Panc1 (cell line): Measurements from ENCODE around the gene LSMEM2. TPM values are rescaled to one million over a fixed set of nuclear protein-coding genes. Genes with fewer than 3 reads are reported as not detected.

Experiments
- ATAC-seq: fragments of 200-7000 bp; cut with Tn5 transposase; 2 replicates; pipeline ENCODE4 v1.9.1; 2020; ENCODE audit warnings: mild to moderate bottlenecking, moderate library complexity
- BruUV-seq: library from RNA; stranded (reverse); fragments of 400-500 nt; replicated peaks from 2 replicates; lab custom pipeline; 2021; lab: Mats Ljungman, UMichigan
- CTCF ChIA-PET: fragments of 300-600 bp; sonication (Branson Sonifier 250); formaldehyde crosslinking; loops from one replicate; lab custom pipeline; 2022; ENCODE audit warnings: antibody characterized with exemption; lab: Charles Lee
- POLR2A ChIA-PET: fragments of 300-600 bp; sonication (Branson Sonifier 250); formaldehyde crosslinking; loops from one replicate; lab custom pipeline; 2022; ENCODE audit warnings: antibody characterized with exemption; lab: Charles Lee
- DNase-seq: peaks from one replicate; pipeline ENCODE4 v3.0.0-alpha.2; 2010; ENCODE audit warnings: low read depth, low spot score
- H3K27ac ChIP-seq: 2 replicates; pipeline ENCODE4 v1.5.1; 2011; ENCODE audit warnings: mild to moderate bottlenecking, low read length, inconsistent platforms
- H3K27me3 ChIP-seq: fragments of 200-500 bp; sonication (Bioruptor generic); 2 replicates; pipeline ENCODE4 v1.6.0; 2014; ENCODE audit warnings: low read length, inconsistent platforms; ENCODE audit not compliant: control insufficient read depth, insufficient read depth
- H3K36me3 ChIP-seq: fragments of 200-500 bp; sonication (Bioruptor generic); 2 replicates; pipeline ENCODE4 v1.5.1; 2014; ENCODE audit warnings: inconsistent platforms, mild to moderate bottlenecking, low read length, moderate library complexity; ENCODE audit not compliant: control insufficient read depth, insufficient read depth
- H3K4me1 ChIP-seq: 2 replicates; pipeline ENCODE4 v1.5.1; 2011; ENCODE audit warnings: inconsistent platforms, mild to moderate bottlenecking, low read length, moderate library complexity; ENCODE audit not compliant: control insufficient read depth, insufficient read depth
- H3K4me3 ChIP-seq, 2 experiments: 2 replicates each; pipeline ENCODE4 v1.5.1; 2011 to 2012; ENCODE audit warnings: low read depth in 2 of 2, low read length in 2 of 2, mild to moderate bottlenecking in 2 of 2, inconsistent platforms in 1 of 2, moderate library complexity in 1 of 2
- H3K9me3 ChIP-seq: fragments of 200-500 bp; sonication (Bioruptor generic); 2 replicates; pipeline ENCODE4 v1.5.1; 2014; ENCODE audit warnings: low read depth, mild to moderate bottlenecking, inconsistent platforms, low read length, moderate library complexity; ENCODE audit not compliant: control insufficient read depth, insufficient read depth
- CTCF ChIP-seq: fragments of 450-650 bp; IDR thresholded peaks from 2 replicates; pipeline ENCODE4 v1.5.1; 2017; ENCODE audit warnings: mild to moderate bottlenecking
- POLR2AphosphoS5 ChIP-seq: IDR thresholded peaks from 2 replicates; pipeline ENCODE4 v1.6.1; 2012; ENCODE audit warnings: mild to moderate bottlenecking, low read depth, low read length, moderate library complexity
- REST ChIP-seq, 2 experiments: IDR thresholded peaks; 2 replicates each; pipeline ENCODE4 v1.6.1; 2011 to 2012; ENCODE audit warnings: low read depth in 2 of 2, control low read depth in 1 of 2, low read length in 1 of 2, mild to moderate bottlenecking in 1 of 2, moderate library complexity in 1 of 2; ENCODE audit not compliant: insufficient read depth in 1 of 2
- SIN3A ChIP-seq: IDR thresholded peaks from 2 replicates; pipeline ENCODE4 v1.6.1; 2012; ENCODE audit warnings: low read depth, mild to moderate bottlenecking, low read length, moderate library complexity, borderline replicate concordance; ENCODE audit not compliant: insufficient read depth
- TCF7L2 ChIP-seq: IDR thresholded peaks from 2 replicates; pipeline ENCODE4 v1.6.1; 2011; ENCODE audit warnings: mild to moderate bottlenecking, low read depth, low read length, inconsistent platforms
- in situ Hi-C: cut with HindIII; loops from 2 replicates; pipeline ENCODE4 v1.10.0; 2016; ENCODE audit warnings: low sequenced_read_pairs, low pct_unique_long_range_greater_than_20kb
- intact Hi-C: fragments of 100-400 bp; cut with micrococcal nuclease; formaldehyde crosslinking; loops from one replicate; pipeline ENCODE4 v1.10.0; 2022; ENCODE audit not compliant: unreplicated experiment
- total RNA-seq: library from RNA; stranded (reverse); gene quantifications from one replicate; pipeline ENCODE4 v1.2.1, GENCODE V29; 2021; ENCODE audit not compliant: unreplicated experiment

LSMEM2 gene
- total RNA-seq, 1 experiment from 2014 or later, result not detected

GRCh38 chr3:50272911-50273688 lies 5.8 kb upstream of the LSMEM2 start:
- in situ Hi-C loops (no loop called here), intact Hi-C loops (loop anchor here (2.0 kb wide), 1 partner anchor 46 kb away; no protein-coding TSS in a partner anchor)
- H3K27me3 ChIP-seq, result no peaks in the 10 kb centered on the region
- H3K4me1 ChIP-seq, result peaks cover 8% of the 10 kb centered on the region
- no peak for DNase-seq
- H3K9me3 ChIP-seq, result no peaks in the 10 kb centered on the region
- peak overlapping the region; percentile 27 to 56 for H3K4me3 ChIP-seq
- peak; percentile 86 for ATAC-seq
- TF ChIP-seq TCF7L2, result peak; percentile 92
- TF ChIP-seq REST (IDR thresholded peaks at IDR 0.05; ENCODE audit: insufficient read depth in 1 of 2, low read depth in 2 of 2, low read length in 1 of 2), result 0 out of 4 replicates have a peak, but pooled peaks of 1 of the 2 experiments have one; percentile 17
- TF ChIP-seq CTCF, result peak; percentile 88
- TF ChIP-seq SIN3A, result no peak
- TF ChIP-seq POLR2AphosphoS5, result no peak; the same call in 1 of the 2 replicates
- no TSS peak for BruUV-seq
- CTCF ChIA-PET, result interaction anchor here (0.7 kb wide), 1 partner anchor 48 kb away, joined by 8 read pairs; no protein-coding TSS in a partner anchor
- no peaks in the 10 kb centered on the region for H3K36me3 ChIP-seq
- H3K27ac ChIP-seq, result no peak overlapping the region
- POLR2A ChIA-PET, result no interaction called here

- no peaks in the 10 kb centered on the region for H3K27me3 ChIP-seq
- no peak for DNase-seq
- in situ Hi-C loops, result no loop called here
- H3K27ac ChIP-seq, result no peak overlapping the region
- no TSS peak for BruUV-seq
- no peak overlapping the region for H3K4me3 ChIP-seq
- H3K36me3 ChIP-seq, result no peaks in the 10 kb centered on the region
- ChIA-PET POLR2A (no interaction called here), CTCF (interaction anchor here (1.4 kb wide), 1 partner anchor 48 kb away, joined by 3 read pairs; no protein-coding TSS in a partner anchor)
- no peak for ATAC-seq
- H3K4me1 ChIP-seq, result peaks cover 8% of the 10 kb centered on the region
- intact Hi-C loops, result loop anchor here (2.0 kb wide), 1 partner anchor 47 kb away; no protein-coding TSS in a partner anchor
- H3K9me3 ChIP-seq, result no peaks in the 10 kb centered on the region
- no peak for TF ChIP-seq REST (IDR thresholded peaks at IDR 0.05; ENCODE audit: insufficient read depth in 1 of 2, low read depth in 2 of 2, low read length in 1 of 2)
- no peak for TF ChIP-seq CTCF
- TF ChIP-seq SIN3A, result no peak
- no peak for TF ChIP-seq TCF7L2
- no peak for TF ChIP-seq POLR2AphosphoS5
These were observed 5.2 kb upstream of the LSMEM2 start for GRCh38 chr3:50273689-50274065.
